Duodenal mucosa (tissue), 2 donors: Measurements from ENCODE around the gene BLOC1S5.

Experiments used
- H3K27ac ChIP-seq: one replicate; pipeline ENCODE4 v1.7.0; 2013; ENCODE audit warnings: low read depth, low read length
- H3K27me3 ChIP-seq, 2 donors: one replicate each; pipeline ENCODE4 v1.7.0; 2013; ENCODE audit warnings: low read length in 2 of 2, control low read depth in 1 of 2; ENCODE audit not compliant: insufficient read depth in 2 of 2, control insufficient read depth in 1 of 2
- H3K36me3 ChIP-seq, 2 donors: one replicate each; pipeline ENCODE4 v1.7.0; 2013; ENCODE audit warnings: low read length in 2 of 2, control low read depth in 1 of 2; ENCODE audit not compliant: insufficient read depth in 2 of 2, control insufficient read depth in 1 of 2
- H3K4me1 ChIP-seq, 2 donors: one replicate each; pipeline ENCODE4 v1.7.0; 2013; ENCODE audit warnings: low read length in 2 of 2, control low read depth in 1 of 2; ENCODE audit not compliant: insufficient read depth in 2 of 2, control insufficient read depth in 1 of 2
- H3K4me3 ChIP-seq, 2 donors: one replicate each; pipeline ENCODE4 v1.7.0; 2013; ENCODE audit warnings: low read length in 2 of 2, low read depth in 1 of 2
- H3K9ac ChIP-seq, 2 donors: one replicate each; pipeline ENCODE4 v1.7.0; 2013; ENCODE audit warnings: low read length in 2 of 2, low read depth in 1 of 2
- H3K9me3 ChIP-seq, 2 donors: one replicate each; pipeline ENCODE4 v1.7.0; 2013; ENCODE audit warnings: low read length in 2 of 2, control low read depth in 1 of 2; ENCODE audit not compliant: control insufficient read depth in 1 of 2

BLOC1S5 gene, protein sequence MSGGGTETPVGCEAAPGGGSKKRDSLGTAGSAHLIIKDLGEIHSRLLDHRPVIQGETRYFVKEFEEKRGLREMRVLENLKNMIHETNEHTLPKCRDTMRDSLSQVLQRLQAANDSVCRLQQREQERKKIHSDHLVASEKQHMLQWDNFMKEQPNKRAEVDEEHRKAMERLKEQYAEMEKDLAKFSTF

GRCh38 chr6:8063761-8064637, at the start of gene BLOC1S5:
BLOC1S5 (minus strand) TSS chr6:8064389; CDS start chr6:8064376, 13 bp downstream.
- peak within 1 kb of the TSS; percentile 95 to 97 for H3K4me3 ChIP-seq
- H3K4me1 ChIP-seq: peaks cover 10 to 11% of the 10 kb centered on the region in 2 donors
- peak within 1 kb of the TSS; percentile 87 for H3K27ac ChIP-seq
- H3K9ac ChIP-seq: peak within 1 kb of the TSS; percentile 81 to 97
- H3K9me3 ChIP-seq: no peaks in the 10 kb centered on the region
- H3K27me3 ChIP-seq: no peaks in the 10 kb centered on the region
- peaks cover 0 to 4% of the 10 kb centered on the region in 2 donors for H3K36me3 ChIP-seq

DNA sequence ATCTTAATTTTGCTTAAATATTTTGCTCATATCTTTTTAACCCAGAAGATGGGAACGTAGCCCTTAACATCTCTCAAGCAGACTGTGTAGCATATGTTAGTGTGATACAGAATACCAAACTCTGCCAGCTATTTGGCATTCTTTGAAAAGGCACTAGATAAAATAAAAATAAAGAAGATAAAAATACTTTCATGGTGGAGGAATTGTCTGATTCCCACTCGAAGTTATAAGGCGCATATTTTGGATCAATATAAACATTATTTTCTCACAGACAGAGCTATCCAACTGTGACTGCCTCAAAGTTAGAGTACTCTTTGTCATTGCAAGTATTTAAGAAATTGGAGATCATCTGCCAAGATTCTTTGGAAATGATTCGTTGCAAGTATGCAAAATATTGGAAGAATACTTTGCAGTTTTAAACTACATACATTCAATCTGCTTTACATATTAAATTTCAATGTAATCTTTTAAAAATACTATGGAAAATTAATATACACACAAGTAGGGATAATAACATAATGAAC, 49.0 kb upstream of the BLOC1S5 start:
- Histone ChIP-seq H3K9ac (no peak overlapping the region), H3K9me3 (no peaks in the 10 kb centered on the region), H3K36me3 (no peaks in the 10 kb centered on the region), H3K4me1 (no peaks in the 10 kb centered on the region), H3K27me3 (no peaks in the 10 kb centered on the region), H3K4me3 (no peak overlapping the region), H3K27ac (no peak overlapping the region)

DNA sequence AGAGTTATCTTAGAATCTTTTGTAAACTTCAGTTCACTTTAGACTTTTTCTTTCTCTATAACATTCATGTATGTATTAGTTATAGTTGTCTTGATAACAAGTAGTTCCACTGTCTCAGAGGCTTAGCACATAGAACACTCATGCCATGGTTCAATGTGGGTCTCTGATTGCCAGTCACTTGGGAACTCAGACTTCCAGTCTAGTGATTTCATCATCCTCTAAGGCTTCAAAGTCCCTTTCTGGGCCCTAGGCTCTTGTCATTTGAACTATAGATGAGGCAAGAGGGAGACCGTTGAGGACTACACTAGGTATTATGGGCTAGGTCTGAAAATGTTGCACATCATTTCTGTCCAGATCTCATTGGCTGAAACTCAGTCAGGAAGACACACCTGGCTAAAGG, 46.5 kb upstream of the BLOC1S5 start:
- Histone ChIP-seq H3K4me3 (no peak overlapping the region), H3K4me1 (no peaks in the 10 kb centered on the region), H3K27me3 (no peaks in the 10 kb centered on the region), H3K27ac (no peak overlapping the region), H3K9me3 (no peaks in the 10 kb centered on the region), H3K36me3 (no peaks in the 10 kb centered on the region), H3K9ac (no peak overlapping the region)

DNA sequence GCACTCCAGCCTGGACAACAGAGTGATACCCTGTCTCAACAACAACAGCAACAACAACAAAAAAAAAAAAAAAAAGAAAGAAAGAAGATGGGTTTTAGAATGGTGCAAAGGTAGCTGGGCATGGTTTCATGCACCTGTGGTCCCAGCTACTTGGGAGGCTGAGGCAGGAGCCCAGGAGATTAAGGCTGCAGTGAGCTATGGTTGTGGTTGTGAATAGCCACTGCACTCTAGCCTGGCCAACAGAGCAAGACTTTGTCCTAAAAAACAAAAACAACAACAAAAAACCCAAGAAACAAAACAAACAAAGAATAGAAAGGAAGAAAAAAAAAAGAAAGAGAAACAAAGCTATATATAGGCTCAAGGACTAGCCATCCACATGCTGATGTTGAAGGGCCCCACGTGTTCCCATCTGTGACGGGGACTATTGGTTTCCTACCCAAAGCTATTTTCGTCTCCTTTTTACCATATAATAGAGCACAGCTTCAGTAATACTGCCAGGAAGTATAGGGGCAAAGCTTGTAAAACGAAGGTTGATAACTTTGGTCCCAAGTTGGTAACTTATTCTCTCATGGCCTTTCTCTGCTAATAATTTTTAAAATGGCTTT, 46.0 kb upstream of the BLOC1S5 start:
- H3K9me3 ChIP-seq: no peaks in the 10 kb centered on the region
- H3K27ac ChIP-seq: no peak overlapping the region
- H3K9ac ChIP-seq: no peak overlapping the region
- H3K27me3 ChIP-seq: no peaks in the 10 kb centered on the region
- no peaks in the 10 kb centered on the region for H3K36me3 ChIP-seq
- no peaks in the 10 kb centered on the region for H3K4me1 ChIP-seq
- no peak overlapping the region for H3K4me3 ChIP-seq

DNA sequence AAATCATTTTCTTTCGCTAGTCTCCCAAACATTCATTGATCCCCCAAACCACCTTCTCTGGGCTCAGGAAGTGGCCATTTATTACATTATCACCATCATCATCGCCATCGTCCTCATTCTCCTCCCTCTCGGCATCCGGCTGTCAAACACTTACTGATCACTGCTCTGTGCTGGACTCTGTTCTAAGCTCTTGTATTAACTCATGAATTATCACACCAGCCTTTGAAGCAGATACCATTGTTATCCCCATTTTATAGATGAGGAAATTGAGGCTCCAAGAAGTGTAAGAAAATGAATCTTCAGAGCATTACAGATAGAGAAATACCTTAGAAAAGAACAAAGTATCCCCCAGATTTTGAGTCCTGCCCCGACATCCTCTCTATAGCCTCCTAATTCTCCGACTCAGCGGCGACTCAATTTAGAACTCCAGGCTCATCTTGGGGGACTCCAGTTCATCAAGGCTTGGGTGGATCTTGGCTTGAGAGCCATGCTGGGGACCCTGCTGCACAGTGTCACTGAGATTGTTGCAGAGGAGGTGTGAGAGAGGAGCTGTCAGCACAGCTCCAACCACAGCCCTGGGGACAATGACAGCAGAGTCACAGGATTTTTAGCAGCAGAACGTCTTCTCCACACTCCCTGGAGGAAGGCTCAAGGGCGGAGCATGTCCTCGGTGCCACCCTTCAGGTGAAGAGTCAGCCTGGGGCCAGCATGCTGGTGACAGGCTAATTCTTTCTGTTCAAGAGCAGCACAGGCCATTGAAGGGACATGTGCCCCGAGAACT, 44.8 kb upstream of the BLOC1S5 start:
- no peaks in the 10 kb centered on the region for H3K36me3 ChIP-seq
- H3K4me3 ChIP-seq: no peak overlapping the region
- H3K9me3 ChIP-seq: no peaks in the 10 kb centered on the region
- no peak overlapping the region for H3K9ac ChIP-seq
- no peaks in the 10 kb centered on the region for H3K27me3 ChIP-seq
- H3K4me1 ChIP-seq: no peaks in the 10 kb centered on the region
- H3K27ac ChIP-seq: no peak overlapping the region

- H3K4me3 ChIP-seq: no peak overlapping the region
- no peaks in the 10 kb centered on the region for H3K36me3 ChIP-seq
- no peaks in the 10 kb centered on the region for H3K9me3 ChIP-seq
- H3K27ac ChIP-seq: no peak overlapping the region
- no peaks in the 10 kb centered on the region for H3K4me1 ChIP-seq
- H3K9ac ChIP-seq: no peak overlapping the region
- H3K27me3 ChIP-seq: no peaks in the 10 kb centered on the region
These were observed 44.0 kb upstream of the BLOC1S5 start for GRCh38 chr6:8108031-8108660.

- peaks cover 6 to 7% of the 10 kb centered on the region in 2 donors for H3K4me1 ChIP-seq
These were observed 41.6 kb upstream of the BLOC1S5 start for GRCh38 chr6:8105791-8106190.

GRCh38 chr6:8103726-8104125, 39.5 kb upstream of the BLOC1S5 start:
- Histone ChIP-seq H3K9ac (no peak overlapping the region), H3K36me3 (no peaks in the 10 kb centered on the region), H3K9me3 (no peaks in the 10 kb centered on the region), H3K27me3 (no peaks in the 10 kb centered on the region), H3K27ac (no peak overlapping the region), H3K4me3 (no peak overlapping the region), H3K4me1 (peaks cover 6 to 7% of the 10 kb centered on the region in 2 donors)

More at GRCh38 chr6:8105791-8106190, 41.6 kb upstream of the BLOC1S5 start:
- Histone ChIP-seq H3K36me3 (no peaks in the 10 kb centered on the region), H3K9me3 (no peaks in the 10 kb centered on the region), H3K27me3 (no peaks in the 10 kb centered on the region), H3K9ac (no peak overlapping the region), H3K27ac (no peak overlapping the region), H3K4me3 (no peak overlapping the region)

GRCh38 chr6:8102122-8102958, 38.2 kb upstream of the BLOC1S5 start, which contains the start of gene EEF1E1:
EEF1E1 (minus strand) TSS chr6:8102548; CDS start chr6:8102521, 27 bp downstream.
- Histone ChIP-seq H3K36me3 (no peaks in the 10 kb centered on the region), H3K27me3 (no peaks in the 10 kb centered on the region), H3K4me1 (peaks cover 6 to 7% of the 10 kb centered on the region in 2 donors), H3K9me3 (no peaks in the 10 kb centered on the region), H3K4me3 (peak within 1 kb of the TSS; percentile 85 to 97), H3K9ac (peak within 1 kb of the TSS; percentile 43 to 70), H3K27ac (no peak within 1 kb of the TSS)
